Natural killer cell (primary cell): Measurements from ENCODE around the gene LRP1B. TPM values are rescaled to one million over a fixed set of nuclear protein-coding genes. Genes with fewer than 3 reads are reported as not detected.

ENCODE experiments used
- ATAC-seq, 3 donors: fragments of 150-1000 bp in 2 of 3; fragments of 200-7000 bp in 1 of 3; cut with Tn5 transposase; 1 replicate in 1 of 3; 2 replicates in 2 of 3; pipeline ENCODE4 v1.10.0; 2021; ENCODE audit warnings: mild to moderate bottlenecking in 2 of 3, moderate library complexity in 2 of 3
- DNase-seq, 2 donors: peaks; one replicate each; pipeline versions ENCODE4 v3.0.0 to v3.0.0-alpha.2; 2013 to 2021; ENCODE audit warnings: mixed read lengths in 1 of 2
- H3K27ac ChIP-seq: one replicate; pipeline ENCODE4 v1.5.1; 2013; ENCODE audit warnings: mild to moderate bottlenecking, low read length
- H3K27me3 ChIP-seq: one replicate; pipeline ENCODE4 v1.6.1; 2013; ENCODE audit warnings: low read length; ENCODE audit not compliant: control insufficient read depth, insufficient read depth
- H3K36me3 ChIP-seq: one replicate; pipeline ENCODE4 v1.6.1; 2013; ENCODE audit warnings: low read length; ENCODE audit not compliant: control insufficient read depth, insufficient read depth
- H3K4me1 ChIP-seq: one replicate; pipeline ENCODE4 v1.6.1; 2013; ENCODE audit warnings: low read length; ENCODE audit not compliant: control insufficient read depth, insufficient read depth
- H3K4me3 ChIP-seq: one replicate; pipeline ENCODE4 v1.5.1; 2013; ENCODE audit warnings: low read length
- H3K9me3 ChIP-seq: one replicate; pipeline ENCODE4 v1.6.1; 2013; ENCODE audit warnings: low read length; ENCODE audit not compliant: control insufficient read depth, insufficient read depth
- H3K27ac Mint-ChIP-seq, 2 donors: one replicate each; pipeline ENCODE4 v1.8.0; 2022; ENCODE audit warnings: mild to moderate bottlenecking in 2 of 2, mixed read lengths in 2 of 2, moderate library complexity in 1 of 2
- H3K27me3 Mint-ChIP-seq, 2 donors: one replicate each; pipeline ENCODE4 v1.8.0; 2022; ENCODE audit warnings: low read depth in 2 of 2, mixed read lengths in 2 of 2
- H3K36me3 Mint-ChIP-seq: one replicate; pipeline ENCODE4 v1.8.0; 2022; ENCODE audit warnings: mixed read lengths
- H3K4me1 Mint-ChIP-seq, 2 donors: one replicate each; pipeline ENCODE4 v1.8.0; 2022; ENCODE audit warnings: mixed read lengths in 2 of 2
- H3K4me3 Mint-ChIP-seq: one replicate; pipeline ENCODE4 v1.8.0; 2022; ENCODE audit warnings: mild to moderate bottlenecking, moderate library complexity, mixed read lengths
- H3K9me3 Mint-ChIP-seq, 2 donors: one replicate each; pipeline ENCODE4 v1.8.0; 2022; ENCODE audit warnings: mixed read lengths in 2 of 2
- WGBS: methylation state at CpG from one replicate; pipeline ENCODE4 v1.1.7; 2013; ENCODE audit warnings: missing lambda C conversion rate; ENCODE audit not compliant: insufficient coverage; 5-methylcytosine and 5-hydroxymethylcytosine counted together
- intact Hi-C: fragments of 100-400 bp; cut with micrococcal nuclease; formaldehyde crosslinking; loops from one replicate; pipeline ENCODE4 v1.14.2; 2022
- total RNA-seq, 4 donors: library from RNA; stranded (reverse); fragments of 120-200 nt in 1 of 4; gene quantifications; one replicate each; pipeline versions ENCODE4 v1.2.3 to v1.2.4, GENCODE V29; 2013 to 2022
- TF ChIP-seq, protein P1 (sequence below): fragments of 200-600 bp; IDR thresholded peaks from one replicate; pipeline ENCODE4 v1.8.0; 2022; ENCODE audit warnings: antibody characterized with exemption

LRP1B gene
- total RNA-seq, 3 donors from 2014 or later (not counting 1 experiment from before 2014, with no cell fraction given), result 0.05 TPM; not detected in 2

DNA sequence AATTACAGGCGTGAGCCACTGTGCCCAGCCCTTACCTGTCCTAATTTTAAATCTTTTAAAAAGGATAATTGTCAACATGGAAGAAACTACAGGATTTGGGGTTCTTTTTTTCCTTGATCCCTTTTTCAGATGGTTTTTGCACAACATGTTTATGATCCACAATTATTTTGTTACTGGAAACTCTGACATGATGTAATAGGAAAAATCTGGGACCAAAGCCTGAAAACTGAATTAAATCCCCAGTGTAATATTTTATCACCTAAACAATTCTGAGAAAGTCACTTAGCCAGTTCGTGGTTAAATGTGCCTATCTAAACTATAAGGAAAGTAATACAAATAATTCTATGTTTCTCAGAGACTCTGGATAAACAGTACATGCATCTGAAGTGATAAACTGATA is 1649.7 kb downstream of the LRP1B start:
- H3K27ac ChIP-seq, result no peak overlapping the region
- H3K27me3 Mint-ChIP-seq, result no peaks in the 10 kb centered on the region
- no peaks in the 10 kb centered on the region for H3K4me1 Mint-ChIP-seq
- H3K36me3 ChIP-seq, result no peaks in the 10 kb centered on the region
- H3K9me3 Mint-ChIP-seq, result peaks cover 4 to 8% of the 10 kb centered on the region in 2 donors
- H3K4me3 Mint-ChIP-seq, result no peak overlapping the region
- no peak overlapping the region for H3K4me3 ChIP-seq
- no peak overlapping the region for H3K27ac Mint-ChIP-seq
- intact Hi-C loops, result no loop called here
- H3K36me3 Mint-ChIP-seq, result no peaks in the 10 kb centered on the region
- DNase-seq, result no peak
- WGBS, result no CpG with 5 or more reads among the region's 2 CpGs
- no peaks in the 10 kb centered on the region for H3K4me1 ChIP-seq
- ATAC-seq, result no peak
- peaks cover 3% of the 10 kb centered on the region for H3K9me3 ChIP-seq
- TF ChIP-seq, protein P1, sequence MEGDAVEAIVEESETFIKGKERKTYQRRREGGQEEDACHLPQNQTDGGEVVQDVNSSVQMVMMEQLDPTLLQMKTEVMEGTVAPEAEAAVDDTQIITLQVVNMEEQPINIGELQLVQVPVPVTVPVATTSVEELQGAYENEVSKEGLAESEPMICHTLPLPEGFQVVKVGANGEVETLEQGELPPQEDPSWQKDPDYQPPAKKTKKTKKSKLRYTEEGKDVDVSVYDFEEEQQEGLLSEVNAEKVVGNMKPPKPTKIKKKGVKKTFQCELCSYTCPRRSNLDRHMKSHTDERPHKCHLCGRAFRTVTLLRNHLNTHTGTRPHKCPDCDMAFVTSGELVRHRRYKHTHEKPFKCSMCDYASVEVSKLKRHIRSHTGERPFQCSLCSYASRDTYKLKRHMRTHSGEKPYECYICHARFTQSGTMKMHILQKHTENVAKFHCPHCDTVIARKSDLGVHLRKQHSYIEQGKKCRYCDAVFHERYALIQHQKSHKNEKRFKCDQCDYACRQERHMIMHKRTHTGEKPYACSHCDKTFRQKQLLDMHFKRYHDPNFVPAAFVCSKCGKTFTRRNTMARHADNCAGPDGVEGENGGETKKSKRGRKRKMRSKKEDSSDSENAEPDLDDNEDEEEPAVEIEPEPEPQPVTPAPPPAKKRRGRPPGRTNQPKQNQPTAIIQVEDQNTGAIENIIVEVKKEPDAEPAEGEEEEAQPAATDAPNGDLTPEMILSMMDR, result no peak
- H3K27me3 ChIP-seq, result no peaks in the 10 kb centered on the region

DNA sequence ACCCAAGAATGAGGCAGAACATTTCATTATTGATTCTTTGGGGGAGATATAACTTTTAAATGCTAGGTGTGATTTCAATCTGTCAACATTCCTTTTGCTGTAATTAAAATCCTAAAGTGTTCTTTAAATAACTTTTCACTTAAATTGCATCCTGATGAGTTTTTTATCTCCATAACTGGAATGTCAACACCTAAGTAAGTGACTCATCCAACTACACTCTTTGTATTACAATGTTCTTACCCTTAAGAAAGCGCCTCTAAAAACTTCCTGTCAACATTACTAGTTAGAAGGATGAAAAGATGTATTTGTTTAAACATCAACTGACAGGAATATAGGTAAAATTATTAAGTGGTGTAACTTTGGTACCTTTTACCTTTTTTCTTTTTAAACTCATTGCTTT is 1657.0 kb downstream of the LRP1B start:
- Mint-ChIP-seq H3K27me3 (no peaks in the 10 kb centered on the region), H3K36me3 (no peaks in the 10 kb centered on the region), H3K9me3 (peaks cover 8 to 16% of the 10 kb centered on the region in 2 donors), H3K27ac (no peak overlapping the region), H3K4me1 (no peaks in the 10 kb centered on the region), H3K4me3 (no peak overlapping the region)
- Histone ChIP-seq H3K27ac (no peak overlapping the region), H3K36me3 (no peaks in the 10 kb centered on the region), H3K4me3 (no peak overlapping the region), H3K9me3 (no peaks in the 10 kb centered on the region), H3K4me1 (no peaks in the 10 kb centered on the region), H3K27me3 (no peaks in the 10 kb centered on the region)
- intact Hi-C loops, result no loop called here
- TF ChIP-seq, protein P1, result no peak
- ATAC-seq (no peak), DNase-seq (no peak)
- WGBS, result no CpG with 5 or more reads among the region's 1 CpG

DNA sequence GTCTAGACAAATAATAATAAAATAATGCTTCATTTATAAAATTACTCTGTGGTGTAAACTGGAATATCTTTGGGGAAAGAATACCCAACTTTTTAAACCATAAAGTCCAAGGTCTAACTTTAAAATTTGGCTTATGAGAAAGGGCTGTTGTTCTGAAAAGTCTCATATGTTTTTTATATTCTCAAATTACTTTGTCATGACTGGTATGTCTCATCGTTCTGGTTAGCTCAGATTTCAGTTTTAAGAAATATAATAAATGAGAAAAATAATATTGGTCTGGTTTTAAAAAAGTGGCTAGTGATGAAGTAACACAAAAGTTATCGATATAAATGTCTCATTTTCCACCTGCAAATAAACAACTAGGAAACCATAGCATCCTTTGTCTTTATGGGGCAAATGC is 1658.1 kb downstream of the LRP1B start:
- no peak overlapping the region for H3K4me3 Mint-ChIP-seq

DNA sequence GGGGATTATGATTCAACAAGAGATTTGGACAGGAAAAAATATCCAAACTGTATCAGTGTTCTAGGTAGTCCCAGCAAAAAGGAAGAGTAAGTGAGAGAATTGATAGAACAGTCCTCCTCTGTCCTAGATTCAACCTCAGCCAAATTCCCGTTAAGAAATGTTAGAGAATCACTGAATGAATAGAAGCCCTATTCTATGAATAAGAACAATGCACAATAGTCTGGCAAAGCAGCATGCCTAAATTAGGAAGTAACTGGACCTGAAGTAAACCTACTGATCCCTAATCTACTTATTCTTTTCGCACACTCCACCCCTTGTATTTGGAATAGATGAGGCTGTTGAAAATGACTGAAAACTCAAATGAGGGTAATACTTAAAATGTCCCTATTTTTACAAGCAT is 1665.5 kb downstream of the LRP1B start:
- Histone ChIP-seq H3K36me3 (no peaks in the 10 kb centered on the region), H3K9me3 (peaks cover 3% of the 10 kb centered on the region), H3K4me1 (no peaks in the 10 kb centered on the region), H3K27ac (no peak overlapping the region), H3K27me3 (no peaks in the 10 kb centered on the region), H3K4me3 (no peak overlapping the region)
- Mint-ChIP-seq H3K9me3 (peaks cover 12 to 16% of the 10 kb centered on the region in 2 donors), H3K4me3 (no peak overlapping the region), H3K27ac (no peak overlapping the region), H3K4me1 (no peaks in the 10 kb centered on the region), H3K36me3 (no peaks in the 10 kb centered on the region), H3K27me3 (no peaks in the 10 kb centered on the region)
- WGBS, result 90% methylated on average over 1 of the region's 2 CpGs
- ATAC-seq (no peak), DNase-seq (no peak)
- intact Hi-C loops, result no loop called here
- TF ChIP-seq, protein P1, result no peak

More for the DNA sequence above, 1658.1 kb downstream of the LRP1B start:
- H3K4me1 Mint-ChIP-seq, result no peaks in the 10 kb centered on the region
- Histone ChIP-seq H3K4me3 (no peak overlapping the region), H3K9me3 (no peaks in the 10 kb centered on the region), H3K27ac (no peak overlapping the region), H3K4me1 (no peaks in the 10 kb centered on the region), H3K27me3 (no peaks in the 10 kb centered on the region), H3K36me3 (no peaks in the 10 kb centered on the region)
- H3K27ac Mint-ChIP-seq, result no peak overlapping the region
- WGBS, result no CpG with 5 or more reads among the region's 2 CpGs
- H3K27me3 Mint-ChIP-seq, result no peaks in the 10 kb centered on the region
- H3K9me3 Mint-ChIP-seq, result peaks cover 12 to 17% of the 10 kb centered on the region in 2 donors
- no peak for DNase-seq
- intact Hi-C loops, result no loop called here
- no peak for ATAC-seq
- no peaks in the 10 kb centered on the region for H3K36me3 Mint-ChIP-seq
- TF ChIP-seq, protein P1, result no peak
